Chondrocyte (in vitro differentiated cells): ENCODE measurements around the gene TSC22D1. TPM values are rescaled to one million over a fixed set of nuclear protein-coding genes. Genes with fewer than 3 reads are reported as not detected.

ENCODE experiments used
- DNase-seq: peaks from one replicate; pipeline ENCODE4 v3.0.0; 2021; ENCODE audit warnings: mixed read lengths, low spot score
- H3K27ac Mint-ChIP-seq: one replicate; pipeline ENCODE4 v1.8.0; 2021; ENCODE audit warnings: mild to moderate bottlenecking, moderate library complexity, mixed read lengths; ENCODE audit not compliant: unreplicated experiment
- H3K27me3 Mint-ChIP-seq: 2 replicates; pipeline ENCODE4 v1.8.0; 2021; ENCODE audit warnings: low read depth, mixed read lengths
- H3K36me3 Mint-ChIP-seq: 2 replicates; pipeline ENCODE4 v1.8.0; 2021; ENCODE audit warnings: low read depth, mixed read lengths
- H3K4me1 Mint-ChIP-seq: 2 replicates; pipeline ENCODE4 v1.8.0; 2021; ENCODE audit warnings: low read depth, mild to moderate bottlenecking, mixed read lengths
- H3K4me3 Mint-ChIP-seq: one replicate; pipeline ENCODE4 v1.8.0; 2021; ENCODE audit warnings: mild to moderate bottlenecking, moderate library complexity, mixed read lengths; ENCODE audit not compliant: unreplicated experiment
- H3K9me3 Mint-ChIP-seq: 2 replicates; pipeline ENCODE4 v1.8.0; 2021; ENCODE audit warnings: low read depth, mixed read lengths
- CTCF ChIP-seq: fragments of 200-600 bp; sonication (generic); IDR thresholded peaks from 2 replicates; pipeline ENCODE4 v1.5.0; 2021; ENCODE audit warnings: antibody characterized with exemption, mild to moderate bottlenecking, moderate library complexity
- total RNA-seq: library from RNA; stranded (reverse); gene quantifications from 3 replicates; pipeline ENCODE4 v1.2.1, GENCODE V29; 2021

The TSC22D1 gene
- total RNA-seq, 1 donor from 2014 or later, result 125 TPM

- no peak overlapping the region for H3K27ac Mint-ChIP-seq
- DNase-seq, result no peak
- no peak for TF ChIP-seq CTCF
- H3K27me3 Mint-ChIP-seq, result peaks cover 1% of the 10 kb centered on the region
- H3K36me3 Mint-ChIP-seq, result no peaks in the 10 kb centered on the region
- H3K4me3 Mint-ChIP-seq, result no peak overlapping the region
- no peaks in the 10 kb centered on the region for H3K9me3 Mint-ChIP-seq
- peaks cover 3% of the 10 kb centered on the region for H3K4me1 Mint-ChIP-seq
Measured at GRCh38 chr13:44404261-44405132, 171.6 kb downstream of the TSC22D1 start.

GRCh38 chr13:44403461-44404056, 172.6 kb downstream of the TSC22D1 start:
- Mint-ChIP-seq H3K4me3 (no peak overlapping the region), H3K27me3 (peaks cover 1% of the 10 kb centered on the region), H3K4me1 (peaks cover 3% of the 10 kb centered on the region), H3K36me3 (no peaks in the 10 kb centered on the region), H3K9me3 (no peaks in the 10 kb centered on the region), H3K27ac (no peak overlapping the region)
- DNase-seq, result no peak
- no peak for TF ChIP-seq CTCF

- H3K9me3 Mint-ChIP-seq, result no peaks in the 10 kb centered on the region
- no peak for TF ChIP-seq CTCF
- H3K4me3 Mint-ChIP-seq, result no peak overlapping the region
- no peak for DNase-seq
- no peak overlapping the region for H3K27ac Mint-ChIP-seq
- peaks cover 3% of the 10 kb centered on the region for H3K4me1 Mint-ChIP-seq
- H3K36me3 Mint-ChIP-seq, result no peaks in the 10 kb centered on the region
- peaks cover 1% of the 10 kb centered on the region for H3K27me3 Mint-ChIP-seq
Measured at GRCh38 chr13:44402899-44403445, 173.2 kb downstream of the TSC22D1 start.

GRCh38 chr13:44401577-44401976, 174.6 kb downstream of the TSC22D1 start:
- H3K4me1 Mint-ChIP-seq, result peaks cover 17% of the 10 kb centered on the region
- no peaks in the 10 kb centered on the region for H3K9me3 Mint-ChIP-seq
- H3K27ac Mint-ChIP-seq, result no peak overlapping the region
- no peaks in the 10 kb centered on the region for H3K36me3 Mint-ChIP-seq
- no peak overlapping the region for H3K4me3 Mint-ChIP-seq
- no peak for DNase-seq
- TF ChIP-seq CTCF, result no peak
- H3K27me3 Mint-ChIP-seq, result peaks cover 1% of the 10 kb centered on the region

GRCh38 chr13:44400736-44401135, 175.4 kb downstream of the TSC22D1 start:
- DNase-seq, result no peak
- H3K27ac Mint-ChIP-seq, result no peak overlapping the region
- peaks cover 21% of the 10 kb centered on the region for H3K4me1 Mint-ChIP-seq
- no peaks in the 10 kb centered on the region for H3K9me3 Mint-ChIP-seq
- peaks cover 1% of the 10 kb centered on the region for H3K27me3 Mint-ChIP-seq
- H3K36me3 Mint-ChIP-seq, result no peaks in the 10 kb centered on the region
- no peak for TF ChIP-seq CTCF
- H3K4me3 Mint-ChIP-seq, result no peak overlapping the region
